ENCODE measurements around the gene METTL26.
"Not testable (repeated sequence)": the region's sequence is repeated elsewhere in the genome, so short reads cannot be mapped to it uniquely, and the experiment has no call there.

The METTL26 gene

DNA sequence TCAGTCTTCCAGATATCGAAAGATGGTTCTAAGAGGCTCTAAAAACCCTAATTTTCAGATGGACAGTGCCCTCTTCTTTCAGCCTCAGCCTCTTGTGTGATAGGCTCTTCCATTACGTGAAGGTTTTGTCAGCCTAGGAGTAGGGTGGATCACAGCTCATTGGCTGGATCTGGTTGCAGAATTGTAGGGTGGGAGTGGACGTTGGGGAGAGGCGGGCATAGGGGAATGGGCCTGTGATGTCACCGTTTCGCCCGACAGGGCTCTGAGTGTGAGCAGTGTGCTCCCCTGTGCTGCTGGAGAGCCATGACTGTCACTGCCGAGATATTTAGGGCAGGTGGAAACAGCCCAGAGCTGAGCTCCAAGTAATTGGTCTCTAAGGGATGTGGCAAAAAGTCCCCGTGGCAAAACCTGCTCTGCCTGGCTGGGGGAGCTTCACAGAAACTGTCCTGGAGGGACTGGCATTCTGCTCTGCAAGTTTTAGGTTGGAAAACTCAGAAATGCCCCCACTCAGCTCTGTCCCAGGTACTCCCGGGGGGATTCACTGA is 11.5 kb downstream of the METTL26 start:
- DNase-seq (ENCODE audit: low read depth) = no peak

GRCh38 chr16:622920-623280 is 13.2 kb downstream of the METTL26 start:
- DNase-seq (ENCODE audit: low read depth) = no peak

DNA sequence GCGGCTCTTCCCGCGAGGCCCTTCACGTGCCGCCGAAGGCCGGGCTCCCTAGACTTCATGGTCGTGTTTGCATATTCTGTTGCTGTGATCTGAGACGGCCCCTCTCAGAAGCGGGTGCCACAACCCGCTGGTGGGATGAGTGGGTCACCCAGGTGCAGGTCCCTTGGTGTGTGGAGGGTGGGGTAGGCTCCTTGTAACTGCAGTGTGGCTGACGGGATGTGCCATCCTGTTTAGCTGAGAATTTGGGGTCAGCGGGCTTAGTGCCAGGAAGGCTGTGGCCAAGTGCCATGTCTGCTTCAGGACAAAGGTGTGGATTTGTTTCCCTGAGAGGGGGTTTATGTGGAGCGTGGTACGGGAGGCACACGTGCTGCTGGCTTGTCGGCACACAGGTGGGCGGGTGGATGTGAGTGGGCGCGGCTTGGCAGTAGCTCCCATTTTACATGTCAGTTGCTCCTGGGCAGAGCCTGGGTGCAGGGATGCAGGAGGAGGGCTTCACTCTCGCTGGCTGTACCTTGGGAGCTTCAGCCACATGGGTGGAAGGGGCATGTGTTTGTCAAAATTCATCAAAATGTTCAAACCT is 14.5 kb downstream of the METTL26 start:
- no peak for DNase-seq (ENCODE audit: low read depth)

- DNase-seq (ENCODE audit: low read depth) = no peak
Measured at GRCh38 chr16:620700-621525, 15.2 kb downstream of the METTL26 start.

GRCh38 chr16:619476-620100 is 16.5 kb downstream of the METTL26 start:
- DNase-seq (ENCODE audit: low read depth) = no peak

- no peak for DNase-seq (ENCODE audit: low read depth)
Measured at GRCh38 chr16:617855-618254, 18.2 kb downstream of the METTL26 start.

- DNase-seq (ENCODE audit: low read depth) = no peak
Measured at GRCh38 chr16:616733-617586, 19.1 kb downstream of the METTL26 start.

DNA sequence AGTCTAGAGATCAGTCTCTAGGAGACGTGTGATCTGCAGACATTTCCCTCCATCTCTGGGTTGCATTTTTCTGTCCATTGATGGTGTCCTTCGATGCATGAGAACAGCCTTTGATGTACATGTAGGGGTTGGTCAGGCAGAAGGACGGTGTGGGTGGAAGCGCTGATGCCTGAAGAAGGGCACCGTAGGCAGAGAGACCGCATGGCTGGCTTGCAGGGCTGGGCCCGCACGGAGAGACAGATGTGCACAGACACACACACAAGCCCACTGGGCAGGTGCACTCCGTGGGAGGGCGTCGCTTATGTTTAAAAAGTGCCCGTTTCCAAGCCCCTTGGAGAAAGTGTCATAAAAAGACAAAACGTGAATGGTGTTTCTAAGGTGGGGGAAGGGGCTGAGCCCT is 21.0 kb downstream of the METTL26 start:
- DNase-seq (ENCODE audit: low read depth) = no peak

DNA sequence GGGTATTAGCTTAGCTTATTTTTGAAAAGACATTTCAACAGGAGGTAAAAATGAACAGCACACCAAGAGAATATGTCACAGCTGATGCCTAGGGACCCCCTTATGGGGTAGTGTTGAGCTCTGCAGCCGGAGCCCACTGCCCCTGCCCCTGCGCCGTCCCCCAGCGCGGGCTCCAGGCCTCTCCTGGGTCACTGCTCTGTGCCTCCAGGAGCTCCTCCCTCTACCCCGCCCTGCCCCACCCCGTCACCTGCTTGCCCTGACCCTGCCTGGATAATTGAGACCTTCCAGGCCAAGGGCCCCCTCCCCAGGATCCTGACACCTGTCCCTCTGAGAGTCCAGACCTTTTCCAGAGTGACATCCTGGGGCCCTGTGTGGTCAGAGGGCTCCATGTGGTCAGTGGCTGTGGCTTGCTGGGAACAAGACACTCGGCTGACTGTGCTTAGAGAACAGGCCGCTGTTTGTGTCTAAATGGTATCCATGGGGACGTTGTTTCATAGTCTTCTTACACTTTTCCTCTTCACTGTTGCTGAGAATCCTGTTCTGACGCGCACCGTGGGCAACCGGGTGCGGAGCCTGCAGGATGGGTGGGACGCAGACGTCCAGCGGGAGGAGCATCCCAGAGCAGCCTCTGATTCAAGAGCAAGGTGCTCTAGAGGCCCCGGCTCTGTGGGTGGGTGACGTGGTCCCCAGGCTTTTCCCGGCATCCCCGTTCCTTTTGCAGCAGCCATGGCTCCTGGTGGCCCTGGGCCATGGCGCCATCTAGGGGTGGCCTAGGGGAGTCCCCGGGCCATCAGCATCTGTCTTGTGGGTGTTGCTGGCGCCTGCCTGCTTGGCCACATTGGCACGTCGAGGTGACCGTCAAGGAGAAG is 25.4 kb downstream of the METTL26 start:
- DNase-seq (ENCODE audit: low read depth) = no peak

DNA sequence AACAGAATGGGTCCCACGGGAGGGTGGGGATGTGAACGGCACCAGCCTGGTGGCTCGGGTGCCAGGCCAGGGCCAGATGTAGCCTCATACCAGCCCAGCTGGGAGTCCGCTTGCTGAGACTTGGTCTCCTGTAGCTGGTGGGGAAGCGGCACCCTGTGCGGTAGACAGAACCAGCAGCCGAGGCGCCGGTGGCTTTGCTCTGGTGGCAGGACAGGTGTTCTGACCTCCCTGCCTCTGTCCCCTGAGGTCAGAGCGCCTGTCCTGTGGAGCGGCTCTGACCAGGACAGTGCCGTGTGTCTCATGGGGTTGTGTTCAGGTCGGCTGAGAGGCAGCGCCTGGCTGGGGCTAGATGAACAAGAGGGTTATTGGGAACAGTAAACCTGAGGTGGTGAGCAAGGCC is 26.1 kb downstream of the METTL26 start:
- no peak for DNase-seq (ENCODE audit: low read depth)

DNA sequence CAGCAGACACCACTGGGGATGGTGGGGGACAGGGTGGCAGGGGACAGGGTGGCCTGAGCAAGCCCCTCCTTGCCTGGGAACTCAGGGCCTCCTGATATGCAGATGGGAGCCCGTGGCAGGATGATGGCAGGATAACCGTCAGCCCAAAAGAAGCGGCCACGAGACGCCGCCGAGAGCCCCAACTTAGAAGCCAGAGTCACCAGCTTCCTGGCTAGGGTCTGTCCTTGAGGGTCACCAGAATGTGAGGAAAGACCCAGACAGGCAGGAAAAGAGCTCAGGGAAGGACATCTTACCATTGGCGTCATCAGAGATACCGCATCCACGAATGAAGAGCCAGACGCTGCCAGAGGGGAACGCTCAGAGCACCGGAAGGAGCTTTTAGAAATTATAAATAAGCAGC is 26.8 kb downstream of the METTL26 start:
- DNase-seq (ENCODE audit: low read depth) = no peak

GRCh38 chr16:608019-608418 is 28.1 kb downstream of the METTL26 start:
- no peak for DNase-seq (ENCODE audit: low read depth)

DNA sequence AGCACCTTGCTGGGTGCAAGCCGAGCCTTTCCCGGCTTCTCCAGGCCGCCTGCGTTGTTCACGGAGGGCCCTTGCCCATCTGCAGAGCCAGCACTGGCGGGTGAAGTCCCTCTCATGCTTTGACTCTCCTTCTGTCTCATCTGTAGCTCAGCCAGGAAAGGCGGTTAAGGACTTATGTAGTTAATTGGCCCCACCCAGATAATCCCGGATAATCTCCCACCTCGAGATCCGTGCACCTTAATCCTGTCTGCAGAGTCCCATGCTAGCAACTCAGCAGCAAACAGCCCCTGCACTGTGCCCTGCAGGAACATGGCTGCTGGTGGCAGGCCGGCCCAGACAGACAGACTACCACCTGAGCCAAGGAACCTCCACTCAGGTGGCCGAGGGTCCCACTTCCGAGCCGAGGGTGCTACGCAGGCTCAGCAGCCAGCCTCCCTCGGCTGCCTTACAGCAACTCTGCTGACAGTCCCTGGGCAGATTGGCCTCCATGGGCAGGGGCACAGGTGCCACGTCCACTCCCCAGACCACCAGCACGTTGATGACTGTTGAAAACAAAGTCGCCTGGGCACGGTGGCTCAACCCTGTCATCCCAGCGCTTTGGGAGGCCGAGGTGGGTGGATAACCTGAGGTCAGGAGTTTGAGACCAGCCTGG is 29.3 kb downstream of the METTL26 start:
- DNase-seq (ENCODE audit: low read depth) = no peak

- DNase-seq (ENCODE audit: low read depth) = no peak
Measured at GRCh38 chr16:603933-604332, 32.2 kb downstream of the METTL26 start.

DNA sequence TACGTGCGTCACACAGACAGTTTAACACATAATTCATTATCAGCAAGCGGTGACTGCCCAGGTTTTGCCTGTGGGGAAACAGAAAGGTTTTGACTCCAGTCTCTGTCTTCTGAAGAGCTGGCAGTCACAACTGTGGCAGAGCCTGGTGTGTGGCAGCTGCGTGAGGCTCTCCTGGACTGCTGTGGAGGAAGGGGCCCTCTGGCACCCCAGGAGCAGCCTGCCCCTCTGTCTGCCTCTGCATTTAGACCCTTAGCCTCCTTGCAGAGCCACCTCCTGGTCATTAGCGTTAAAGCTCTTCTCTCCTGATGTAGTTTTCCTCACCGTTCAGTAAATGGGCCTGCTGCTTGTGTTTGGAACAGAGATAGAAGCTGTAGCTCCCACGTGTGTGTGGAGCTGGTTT is 35.3 kb downstream of the METTL26 start:
- no peak for DNase-seq (ENCODE audit: low read depth)

- DNase-seq (ENCODE audit: low read depth) = no peak
Measured at GRCh38 chr16:598823-599739, 37.0 kb downstream of the METTL26 start.

GRCh38 chr16:597655-598054 is 38.5 kb downstream of the METTL26 start:
- not testable (repeated sequence) for DNase-seq (ENCODE audit: low read depth)

DNA sequence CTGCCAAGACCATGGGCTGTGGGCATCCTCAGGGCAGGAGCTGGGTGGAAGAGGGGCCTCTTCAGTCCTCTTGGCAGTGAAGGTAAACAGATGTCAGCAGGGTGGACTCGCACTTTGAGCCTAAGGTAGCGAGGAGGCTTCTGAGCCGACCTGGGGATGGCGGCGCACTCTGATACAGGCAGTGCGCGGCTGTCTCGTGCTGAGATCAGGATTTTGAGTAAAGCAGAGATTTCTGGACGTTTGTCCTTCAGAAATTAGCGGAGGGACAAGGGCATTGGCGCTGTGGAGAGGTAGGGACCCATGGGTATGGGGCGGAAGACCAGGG is 39.4 kb downstream of the METTL26 start:
- no peak for DNase-seq (ENCODE audit: low read depth)

GRCh38 chr16:595942-596735 is 40.0 kb downstream of the METTL26 start:
- DNase-seq (ENCODE audit: low read depth) = no peak
